ENCODE measurements around the gene ANKRD33. TPM values are rescaled to one million over a fixed set of nuclear protein-coding genes. Genes with fewer than 3 reads are reported as not detected.
"Not testable (repeated sequence)": the region's sequence is repeated elsewhere in the genome, so short reads cannot be mapped to it uniquely, and the experiment has no call there.

ANKRD33 gene
- total RNA-seq, 1 donor from 2014 or later: not detected

DNA sequence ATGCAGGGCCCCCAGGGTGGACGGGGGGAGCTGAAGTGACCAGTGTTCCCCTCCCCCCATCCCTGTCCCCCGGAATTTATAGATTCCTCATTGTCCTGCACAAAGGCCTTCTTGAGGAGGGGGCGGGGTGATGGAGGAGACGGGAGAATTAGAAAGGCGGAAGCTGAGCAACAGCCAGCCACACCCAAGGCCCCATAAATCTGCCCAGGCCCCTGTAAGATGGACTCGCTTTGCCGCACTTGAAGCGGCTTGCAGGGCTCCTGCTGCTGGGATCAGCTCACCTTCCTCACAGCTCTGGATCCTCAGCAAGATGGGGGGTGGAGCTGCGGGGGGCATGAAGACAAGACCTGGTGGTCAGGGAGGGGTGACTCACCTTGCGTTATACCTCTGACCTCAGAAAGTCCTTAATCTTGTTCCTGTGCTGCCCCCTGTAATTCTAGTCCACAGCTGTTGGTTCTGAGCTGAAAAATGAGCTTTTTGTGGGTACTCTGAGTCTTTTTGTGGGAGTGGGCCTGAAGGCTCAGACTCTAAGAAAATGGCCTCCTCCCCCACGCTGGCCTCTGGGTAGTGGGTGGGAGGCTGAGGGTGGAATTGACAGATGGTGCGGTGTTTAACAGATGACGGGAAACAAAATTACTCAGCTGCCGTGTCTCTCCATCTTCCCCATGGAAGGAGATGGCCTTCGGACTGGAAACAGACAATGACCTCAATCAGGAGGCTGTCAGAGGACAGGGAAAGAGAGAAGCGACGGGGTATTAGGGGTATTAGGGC lies 15.8 kb upstream of the ANKRD33 start:
- intact Hi-C loops (cut with micrococcal nuclease): no loop called here
- DNase-seq (no peak), ATAC-seq (no peak)

DNA sequence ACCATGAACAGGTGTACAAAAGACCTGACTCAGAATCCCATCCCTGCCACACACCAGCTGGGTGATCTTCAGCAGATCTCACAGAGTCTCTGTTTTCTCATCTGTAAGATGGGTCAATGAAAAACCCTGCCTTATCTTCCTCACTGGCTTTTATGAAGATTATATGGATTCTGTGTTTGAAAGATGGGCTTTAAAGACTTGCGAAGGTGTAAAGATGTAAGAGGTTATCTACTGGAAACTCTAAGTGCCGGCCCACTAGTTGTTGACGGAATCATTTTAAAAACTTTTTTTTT lies 15.3 kb upstream of the ANKRD33 start:
- DNase-seq (no peak), ATAC-seq (no peak)
- intact Hi-C loops (cut with micrococcal nuclease): no loop called here

DNA sequence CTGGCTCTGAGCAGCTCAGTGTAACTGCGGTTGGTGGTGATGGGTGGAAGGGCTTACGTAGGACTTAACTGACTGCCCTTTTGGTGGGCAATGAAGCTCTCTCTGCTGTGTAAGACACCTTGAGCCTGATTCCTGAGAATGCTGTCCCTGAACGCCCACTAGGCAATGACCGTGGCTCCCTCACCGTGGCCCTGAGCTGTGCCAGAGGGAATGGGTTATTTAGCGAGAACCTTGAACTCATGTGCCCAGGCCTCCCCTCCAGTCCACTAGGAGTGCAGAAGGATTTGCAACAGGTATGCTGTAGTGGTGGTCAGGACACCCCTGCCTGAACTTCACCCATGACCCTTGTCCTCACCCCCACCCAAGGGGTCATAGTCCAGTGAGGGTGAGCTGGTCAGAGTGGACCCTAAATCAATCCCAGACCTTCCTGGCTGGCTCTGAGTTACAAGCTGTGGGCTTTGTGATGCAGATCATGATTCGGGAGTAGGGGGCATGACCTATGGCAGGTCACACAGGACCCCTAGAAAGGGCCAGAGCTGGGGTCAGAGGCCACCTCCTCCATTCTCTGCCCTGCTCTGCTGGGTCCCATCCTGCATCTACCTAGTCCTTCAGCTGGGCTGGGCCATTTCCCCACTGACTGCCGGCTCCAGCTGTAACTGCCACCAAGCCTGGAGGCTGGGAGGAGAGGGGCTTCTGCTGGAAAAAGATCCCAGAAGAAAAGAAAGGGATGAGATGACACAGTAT lies 14.5 kb upstream of the ANKRD33 start:
- no peak for ATAC-seq
- no peak for DNase-seq
- intact Hi-C loops (cut with micrococcal nuclease): no loop called here

DNA sequence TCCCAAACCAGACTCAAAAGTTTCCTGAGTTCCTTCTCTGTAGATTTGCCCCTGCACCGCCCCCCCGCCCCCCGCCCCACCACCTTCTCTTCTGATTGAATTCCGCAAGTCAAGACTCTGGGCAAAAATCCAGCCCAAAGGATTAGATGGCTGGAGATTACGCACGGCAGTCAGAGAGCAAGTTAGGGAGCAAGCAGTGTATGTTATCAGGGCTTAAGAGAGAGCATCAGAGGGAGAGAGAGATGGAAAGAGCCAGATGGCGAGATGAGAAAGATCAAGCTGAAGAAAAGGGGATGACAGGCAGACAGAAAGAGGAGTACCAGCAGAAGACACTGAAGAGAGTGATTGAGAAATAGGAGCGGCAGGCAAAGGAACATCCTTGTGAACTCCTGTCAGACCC lies 13.9 kb upstream of the ANKRD33 start:
- ATAC-seq (no peak), DNase-seq (no peak)
- intact Hi-C loops (cut with micrococcal nuclease): no loop called here

DNA sequence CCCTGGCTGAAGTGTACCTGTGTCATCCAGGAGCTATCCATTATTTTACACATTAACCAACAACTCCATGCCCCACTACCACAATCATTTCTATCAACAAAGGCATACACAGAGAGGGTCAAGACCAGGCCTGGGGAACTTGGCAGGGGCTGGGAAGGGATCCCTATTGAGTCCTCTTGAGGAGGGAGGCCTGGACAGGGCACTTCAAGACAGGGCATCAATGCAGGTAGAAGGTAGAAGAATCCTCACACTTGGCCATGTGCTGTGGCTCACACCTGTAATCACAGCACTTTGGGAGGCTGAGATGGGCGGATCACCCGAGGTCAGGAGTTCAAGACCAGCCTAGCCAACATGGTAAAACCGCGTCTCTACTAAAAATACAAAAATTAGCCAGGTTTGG lies 13.4 kb upstream of the ANKRD33 start:
- no peak for DNase-seq
- no peak for ATAC-seq
- intact Hi-C loops (cut with micrococcal nuclease): no loop called here

DNA sequence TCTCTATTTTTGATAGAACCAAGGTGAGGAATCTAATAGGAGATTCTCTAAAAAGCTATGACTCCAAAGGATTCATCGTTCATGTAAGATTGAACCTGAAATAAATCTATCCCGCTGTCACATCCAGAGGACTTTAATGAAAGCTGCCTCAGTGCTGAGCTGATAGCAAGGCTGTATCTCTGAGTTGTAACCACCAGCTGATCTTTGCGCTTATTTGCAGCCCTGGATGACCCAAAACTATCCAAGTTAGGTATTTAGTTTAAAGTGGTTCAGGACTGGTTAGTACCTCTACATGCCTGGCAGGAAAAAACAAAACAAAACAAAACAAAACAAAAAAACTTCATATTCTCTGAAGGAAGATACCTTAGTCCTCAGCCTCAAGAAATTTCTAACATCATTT lies 8.8 kb upstream of the ANKRD33 start:
- intact Hi-C loops (cut with micrococcal nuclease): no loop called here
- DNase-seq (no peak), ATAC-seq (no peak)

DNA sequence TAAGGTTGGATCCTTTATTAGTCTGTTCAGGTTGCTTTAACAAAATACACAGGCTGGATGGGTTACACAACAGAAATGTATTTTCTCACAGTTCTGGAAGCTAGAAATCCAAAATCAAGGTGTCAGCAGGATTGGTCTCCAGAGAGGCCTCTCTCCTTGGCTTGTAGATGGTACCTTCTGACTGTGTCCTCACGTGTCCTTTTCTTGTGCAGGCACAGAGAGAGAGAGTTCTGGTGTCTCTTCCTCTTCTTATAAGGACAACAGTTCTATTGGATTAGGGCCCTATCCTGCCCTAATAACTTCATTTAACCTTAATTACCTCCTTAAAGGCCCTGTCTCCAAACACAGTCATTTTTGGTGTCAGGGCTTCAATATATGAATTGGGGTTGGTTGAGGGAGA lies 4.6 kb upstream of the ANKRD33 start:
- ATAC-seq: no peak
- no peak for DNase-seq
- intact Hi-C loops (cut with micrococcal nuclease): no loop called here

DNA sequence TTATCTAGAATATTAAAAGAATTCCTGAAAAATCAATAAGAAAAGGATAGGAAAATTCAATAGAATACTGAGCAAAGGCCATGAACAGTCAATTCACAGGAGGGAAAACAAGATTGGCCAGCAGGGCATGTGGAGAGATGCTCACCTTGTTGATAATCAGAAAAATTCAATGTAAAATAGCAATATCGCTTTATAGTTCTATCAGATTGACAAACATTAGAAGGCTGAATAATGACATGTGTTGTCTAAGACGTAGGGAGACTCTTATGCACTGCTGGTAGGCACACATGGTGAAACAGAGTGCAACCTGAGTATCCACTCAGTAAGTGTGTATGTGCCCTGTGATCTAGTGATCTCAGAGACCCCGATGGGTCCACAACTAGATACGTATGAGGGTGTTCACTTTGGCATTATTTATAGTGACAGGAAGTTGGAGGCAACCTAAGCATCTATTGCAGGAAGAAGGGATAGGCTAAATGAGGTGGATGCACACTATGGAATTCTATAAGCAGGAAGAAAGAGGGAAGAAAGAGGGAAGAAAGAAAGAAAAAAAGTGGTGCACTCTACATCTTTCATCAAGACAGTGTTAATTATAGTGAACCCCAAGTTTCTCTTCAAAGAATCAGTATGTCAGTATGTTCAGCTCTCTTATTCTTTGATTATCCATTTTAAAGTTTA lies 3.8 kb upstream of the ANKRD33 start:
- intact Hi-C loops (cut with micrococcal nuclease): no loop called here
- ATAC-seq (no peak), DNase-seq (no peak)

DNA sequence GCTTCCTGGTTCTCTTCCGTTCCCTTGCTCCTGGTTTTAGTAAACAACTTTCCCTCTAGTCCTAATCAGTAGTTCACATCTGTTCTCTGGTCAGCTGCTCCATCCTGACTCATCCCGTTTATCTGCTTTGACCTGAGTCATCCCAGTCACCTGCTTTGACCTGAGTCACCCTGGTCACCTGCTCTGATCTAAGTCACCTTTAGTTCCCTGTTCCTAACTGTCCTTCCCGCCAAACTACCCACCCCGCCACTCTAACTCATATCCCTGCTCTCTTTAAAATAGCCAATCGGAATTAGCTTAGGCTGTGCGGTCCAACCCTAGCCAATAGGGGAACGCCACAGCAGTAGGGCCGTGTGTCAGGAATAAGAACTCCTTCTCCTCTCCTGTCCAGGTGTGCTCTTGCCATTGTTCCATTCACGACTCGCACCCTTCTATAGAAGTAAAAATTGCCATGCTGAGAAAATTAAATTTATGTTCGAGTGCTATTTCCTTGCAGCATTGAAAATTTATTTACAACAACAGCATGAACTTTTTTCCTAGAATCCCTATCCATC lies 3.1 kb upstream of the ANKRD33 start:
- DNase-seq (no peak), ATAC-seq (no peak)
- intact Hi-C loops (cut with micrococcal nuclease): no loop called here

DNA sequence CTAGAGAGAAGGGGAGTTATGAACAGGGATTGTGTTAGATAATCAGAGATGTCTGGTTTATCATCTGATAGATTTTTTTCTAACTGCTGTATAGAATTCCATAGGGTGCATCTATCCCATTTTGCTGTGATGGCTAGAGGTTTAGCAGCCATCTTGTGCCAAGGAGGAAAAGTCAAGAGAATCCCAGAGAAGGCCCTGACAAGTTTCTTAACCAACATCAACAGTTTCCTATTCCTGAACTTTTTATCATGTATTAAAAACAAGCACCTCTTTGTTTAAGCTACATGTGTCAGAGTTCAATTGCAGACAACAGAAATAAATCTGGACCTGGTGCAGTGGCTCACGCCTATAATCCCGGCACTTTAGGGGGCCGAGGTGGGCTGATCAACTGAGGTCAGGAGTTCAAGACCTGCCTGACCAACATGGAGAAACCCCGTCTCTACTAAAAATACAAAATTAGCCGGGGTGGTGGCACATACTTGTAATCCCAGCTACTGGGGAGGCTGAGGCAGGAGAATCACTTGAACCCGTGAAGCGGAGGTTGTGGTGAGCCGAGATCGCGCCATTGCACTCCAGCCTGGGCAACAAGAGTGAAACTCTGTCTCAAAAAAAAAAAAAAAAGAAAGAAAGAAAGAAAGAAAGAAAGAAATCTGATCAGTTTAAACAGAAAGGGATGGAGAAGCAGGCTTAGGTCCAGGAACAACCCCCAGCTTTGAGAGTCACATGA lies 2.4 kb upstream of the ANKRD33 start:
- ATAC-seq; DNase-seq; intact Hi-C loops (cut with micrococcal nuclease): not testable (repeated sequence)

DNA sequence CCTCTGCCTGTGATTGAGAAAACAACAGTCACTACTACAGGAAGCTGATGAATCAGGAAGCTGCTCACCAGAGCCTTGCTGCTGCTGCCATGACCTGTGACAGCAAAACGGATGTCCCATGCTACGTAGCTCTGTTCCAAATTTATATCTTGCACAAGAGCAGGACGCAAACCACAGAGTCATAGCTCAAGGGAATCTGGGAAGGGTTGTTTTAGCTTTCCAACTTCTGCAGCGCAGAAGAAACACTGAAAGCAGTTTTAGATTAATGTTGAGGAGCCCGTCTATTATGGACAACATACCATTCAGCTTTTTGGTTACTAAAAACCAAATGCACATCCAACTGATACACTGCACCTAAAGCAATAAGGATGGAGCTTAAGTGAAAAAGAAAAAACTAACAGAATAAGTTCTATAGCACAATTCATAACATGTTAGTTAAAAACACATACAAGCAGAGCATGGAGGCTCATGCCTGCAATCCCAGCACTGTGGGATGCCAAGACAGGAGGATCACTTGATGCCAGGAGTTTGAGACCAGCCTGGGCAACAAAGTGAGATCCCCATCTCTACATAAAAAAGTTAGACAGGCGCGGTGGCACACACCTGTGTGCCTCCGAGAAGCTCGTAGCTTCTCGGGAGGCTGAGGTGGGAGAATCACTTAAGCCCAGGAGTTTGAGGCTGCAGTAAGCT lies 1.7 kb upstream of the ANKRD33 start:
- DNase-seq (peak; percentile 66), ATAC-seq (peak; percentile 95)
- intact Hi-C loops (cut with micrococcal nuclease): no loop called here

DNA sequence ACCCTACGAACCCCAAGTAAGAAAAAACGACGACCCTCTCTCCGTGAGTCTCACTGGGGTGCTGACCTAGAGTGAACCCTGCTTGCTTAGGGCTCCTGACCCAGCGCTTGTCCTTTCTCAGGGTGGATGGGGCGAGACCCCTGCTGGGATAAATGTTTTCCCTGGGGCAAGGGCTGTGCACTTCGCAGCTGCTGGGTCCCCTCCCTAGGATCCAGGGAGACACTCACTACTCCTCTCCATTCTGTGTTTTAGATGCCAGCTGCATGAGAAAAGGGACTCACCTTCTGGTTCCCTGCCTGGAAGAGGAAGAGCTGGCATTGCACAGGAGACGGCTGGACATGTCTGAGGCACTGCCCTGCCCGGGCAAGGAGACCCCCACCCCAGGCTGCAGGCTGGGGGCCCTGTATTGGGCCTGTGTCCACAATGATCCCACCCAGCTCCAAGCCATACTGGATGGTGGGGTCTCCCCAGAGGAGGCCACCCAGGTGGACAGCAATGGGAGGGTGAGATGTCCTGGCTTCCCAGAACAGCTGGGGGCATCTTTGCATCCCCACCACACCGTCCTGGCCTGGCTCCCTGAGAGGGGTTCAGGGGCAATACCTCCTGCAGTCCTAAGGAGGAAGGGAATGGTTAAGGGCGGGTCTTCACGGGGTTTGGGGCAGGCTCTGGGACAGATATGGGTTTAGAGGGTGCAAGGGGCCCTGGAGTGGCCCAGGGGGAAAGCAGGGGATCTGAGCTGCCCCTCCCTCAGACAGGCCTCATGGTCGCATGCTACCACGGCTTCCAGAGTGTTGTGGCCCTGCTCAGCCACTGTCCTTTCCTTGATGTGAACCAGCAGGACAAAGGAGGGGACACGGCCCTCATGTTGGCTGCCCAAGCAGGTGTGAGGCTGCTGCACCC lies 663 bp downstream of the ANKRD33 start:
- intact Hi-C loops (cut with micrococcal nuclease): no loop called here
- no peak for DNase-seq
- ATAC-seq: no peak

DNA sequence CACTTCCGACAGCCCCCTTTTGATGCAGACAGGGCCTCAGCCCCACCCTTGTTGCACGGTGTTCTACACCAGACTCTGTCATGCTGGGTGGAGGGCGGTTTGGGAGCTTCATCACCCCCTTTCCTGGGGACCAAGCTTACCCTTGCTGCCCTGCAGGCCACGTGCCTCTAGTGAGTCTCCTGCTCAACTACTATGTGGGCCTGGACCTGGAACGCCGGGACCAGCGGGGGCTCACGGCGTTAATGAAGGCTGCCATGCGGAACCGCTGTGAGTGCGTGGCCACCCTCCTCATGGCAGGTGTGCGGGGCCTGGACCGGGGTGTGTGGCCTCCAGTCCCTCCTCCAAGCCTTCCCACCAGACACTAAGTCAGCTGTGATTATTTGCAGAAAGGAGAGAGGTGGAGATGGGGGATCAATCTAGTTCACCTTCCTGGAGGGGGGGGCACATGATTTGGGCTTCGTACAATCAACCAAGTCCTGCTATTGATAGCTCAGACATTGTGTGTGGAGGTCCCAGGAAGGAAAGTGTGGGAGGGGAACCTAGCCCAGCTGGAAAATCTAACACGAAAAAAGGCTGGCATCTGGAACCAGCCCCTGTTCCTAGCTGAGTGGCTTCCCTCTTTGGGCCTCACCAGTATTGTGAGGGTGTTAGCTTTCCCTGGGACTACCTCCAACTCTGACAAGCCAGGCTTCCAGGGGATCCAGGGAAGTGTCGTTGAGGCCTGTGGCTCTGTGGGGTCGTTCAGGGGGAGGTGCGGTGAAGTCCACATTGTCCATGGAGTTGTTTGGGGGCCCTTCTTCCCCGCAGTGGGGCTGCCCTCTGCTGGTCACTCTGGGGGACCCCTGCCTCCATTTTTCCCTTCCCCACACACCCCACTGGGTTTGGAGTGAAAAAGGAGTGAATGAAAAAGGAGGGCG lies 1.6 kb downstream of the ANKRD33 start:
- intact Hi-C loops (cut with micrococcal nuclease): no loop called here
- DNase-seq (no peak), ATAC-seq (no peak)

DNA sequence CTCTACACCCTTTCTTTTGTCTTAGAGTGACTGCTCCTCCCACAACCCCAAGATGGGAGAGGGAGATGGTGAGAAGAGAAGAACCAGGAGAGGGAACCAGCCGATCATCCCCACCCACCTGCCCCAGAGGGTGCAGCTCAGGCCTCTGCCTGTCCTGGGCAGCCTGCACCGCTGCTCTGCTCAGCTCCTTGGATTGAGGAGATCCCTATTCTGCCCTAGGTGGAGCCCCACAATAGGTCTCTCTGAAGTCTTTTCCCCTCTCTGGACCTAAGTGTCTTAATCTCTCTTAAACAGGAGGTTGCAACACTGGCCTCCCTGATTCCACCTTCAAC lies 2.2 kb downstream of the ANKRD33 start:
- ATAC-seq: no peak
- DNase-seq: no peak
- intact Hi-C loops (cut with micrococcal nuclease): no loop called here

DNA sequence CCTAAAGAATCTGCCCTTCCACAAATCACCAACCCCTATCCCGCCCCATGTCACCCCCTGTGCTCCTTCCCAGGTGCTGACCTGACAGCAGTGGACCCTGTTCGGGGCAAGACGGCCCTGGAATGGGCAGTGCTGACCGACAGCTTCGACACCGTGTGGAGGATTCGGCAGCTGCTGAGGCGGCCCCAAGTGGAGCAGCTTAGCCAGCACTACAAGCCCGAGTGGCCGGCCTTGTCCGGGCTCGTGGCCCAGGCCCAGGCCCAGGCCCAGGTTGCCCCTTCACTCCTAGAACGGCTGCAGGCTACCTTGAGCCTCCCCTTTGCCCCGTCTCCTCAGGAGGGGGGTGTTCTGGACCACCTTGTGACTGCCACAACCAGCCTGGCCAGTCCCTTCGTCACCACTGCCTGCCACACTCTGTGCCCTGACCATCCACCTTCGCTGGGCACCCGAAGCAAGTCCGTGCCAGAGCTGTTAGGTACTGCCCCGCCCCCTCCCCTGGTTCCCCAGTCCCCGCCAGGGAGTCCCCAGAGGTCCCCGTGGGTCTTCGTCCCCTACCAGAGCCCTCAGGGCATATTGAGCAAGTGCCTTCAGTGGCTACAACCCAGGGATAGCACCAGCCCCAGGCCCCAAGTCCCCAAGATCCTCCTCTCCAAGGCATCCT lies 2.7 kb downstream of the ANKRD33 start:
- intact Hi-C loops (cut with micrococcal nuclease): no loop called here
- no peak for ATAC-seq
- no peak for DNase-seq

DNA sequence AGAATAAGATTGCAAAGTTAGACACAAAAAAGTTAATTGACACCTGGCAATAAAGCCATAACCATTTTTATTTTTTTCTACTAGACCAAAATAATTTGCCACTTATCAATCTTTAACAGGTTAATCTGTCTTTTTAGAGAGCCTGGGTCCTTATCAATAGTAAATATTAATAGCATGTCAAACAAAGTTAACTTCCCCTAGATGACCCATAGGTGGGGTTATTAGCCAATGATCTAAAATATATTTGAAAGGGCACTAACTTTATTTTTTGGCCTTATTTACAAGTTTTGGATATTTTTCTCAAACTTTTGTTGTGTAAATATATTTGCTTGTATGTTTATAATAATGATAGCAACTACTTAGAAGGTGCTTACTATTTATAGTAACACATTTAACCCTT lies 3.9 kb downstream of the ANKRD33 start:
- no peak for ATAC-seq
- DNase-seq: no peak
- intact Hi-C loops (cut with micrococcal nuclease): loop anchor here (2.0 kb wide), 1 partner anchor 89 kb away; no protein-coding TSS in a partner anchor

DNA sequence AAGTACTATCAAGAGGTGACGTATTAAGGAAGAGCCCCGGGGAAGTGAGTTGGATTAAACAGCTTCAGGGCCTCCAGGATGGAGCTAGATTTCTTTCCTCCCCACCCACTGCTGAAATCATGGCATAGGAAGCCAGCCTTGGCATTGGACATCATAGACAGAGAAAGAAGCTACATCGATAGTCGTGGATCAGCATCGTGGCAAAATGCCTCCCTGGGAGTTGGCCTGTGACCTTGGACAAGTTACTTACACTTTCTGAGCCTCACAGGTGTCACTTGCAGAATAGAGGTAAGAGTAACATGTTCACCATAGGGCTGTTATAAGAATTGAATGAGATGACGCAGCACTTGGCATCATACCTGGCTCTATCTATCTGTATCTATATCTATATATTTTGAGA lies 5.9 kb downstream of the ANKRD33 start:
- no peak for DNase-seq
- intact Hi-C loops (cut with micrococcal nuclease): loop anchor here (2.0 kb wide), 1 partner anchor 87 kb away; no protein-coding TSS in a partner anchor
- ATAC-seq: no peak

All from left ventricle myocardium superior (tissue), 1 donor.